Fibroblast of the aortic adventitia (primary cell): ENCODE data around the gene SCRN1. TPM values are rescaled to one million over a fixed set of nuclear protein-coding genes. Genes with fewer than 3 reads are reported as not detected.

Source experiments
- DNase-seq: peaks from one replicate; pipeline ENCODE4 v3.0.0-alpha.2; 2010; ENCODE audit warnings: low read depth
- H3K4me3 ChIP-seq: 2 replicates; pipeline ENCODE4 v1.5.1; 2011; ENCODE audit warnings: low read depth, mild to moderate bottlenecking, control low read depth, low read length, moderate library complexity
- CTCF ChIP-seq: IDR thresholded peaks from 2 replicates; pipeline ENCODE4 v1.5.1; 2011; ENCODE audit warnings: mild to moderate bottlenecking, low read length, control low read depth, inconsistent platforms; ENCODE audit not compliant: insufficient read depth
- total RNA-seq: library from RNA; depleted of rRNA; stranded (reverse); fragments of >200 nt; gene quantifications from 2 replicates; pipeline ENCODE4 v1.2.3, GENCODE V29; 2012; ENCODE audit warnings: low replicate concordance

The SCRN1 gene
- total RNA-seq, 1 donor = 93.1 TPM

- DNase-seq = peak; percentile 49
- peak; percentile 44 for TF ChIP-seq CTCF
Observed at GRCh38 chr7:30028749-30029635, 39.4 kb upstream of the SCRN1 start.

GRCh38 chr7:30028216-30028748, 38.7 kb upstream of the SCRN1 start, which contains the start of gene PLEKHA8:
Gene PLEKHA8 (plus strand): TSS chr7:30028412. CDS start chr7:30028763, 351 bp downstream.
- H3K4me3 ChIP-seq = peak within 1 kb of the TSS; percentile 86
- no peak for TF ChIP-seq CTCF
- peak; percentile 81 for DNase-seq

More at GRCh38 chr7:30028749-30029635, 39.4 kb upstream of the SCRN1 start:
- peak overlapping the region; percentile 86 for H3K4me3 ChIP-seq

- peak overlapping the region; percentile 86 for H3K4me3 ChIP-seq
- no peak for TF ChIP-seq CTCF
- no peak for DNase-seq
Observed at GRCh38 chr7:30027740-30028215, 38.2 kb upstream of the SCRN1 start.

- no peak for DNase-seq
- no peak for TF ChIP-seq CTCF
- peak overlapping the region; percentile 86 for H3K4me3 ChIP-seq
Observed at GRCh38 chr7:30027065-30027456, 37.5 kb upstream of the SCRN1 start.

GRCh38 chr7:30026229-30027064, 36.8 kb upstream of the SCRN1 start, which contains the start of gene FKBP14:
Gene FKBP14 (minus strand): TSS chr7:30026702. CDS start chr7:30026508, 194 bp downstream.
- no peak for TF ChIP-seq CTCF
- H3K4me3 ChIP-seq = peak within 1 kb of the TSS; percentile 88
- DNase-seq = peak; percentile 100

GRCh38 chr7:30023524-30023923, 33.9 kb upstream of the SCRN1 start:
- no peak for TF ChIP-seq CTCF
- no peak for DNase-seq
- H3K4me3 ChIP-seq = no peak overlapping the region
